Measurements from ENCODE around the gene FKBP5.

- TF ChIP-seq, protein P1, sequence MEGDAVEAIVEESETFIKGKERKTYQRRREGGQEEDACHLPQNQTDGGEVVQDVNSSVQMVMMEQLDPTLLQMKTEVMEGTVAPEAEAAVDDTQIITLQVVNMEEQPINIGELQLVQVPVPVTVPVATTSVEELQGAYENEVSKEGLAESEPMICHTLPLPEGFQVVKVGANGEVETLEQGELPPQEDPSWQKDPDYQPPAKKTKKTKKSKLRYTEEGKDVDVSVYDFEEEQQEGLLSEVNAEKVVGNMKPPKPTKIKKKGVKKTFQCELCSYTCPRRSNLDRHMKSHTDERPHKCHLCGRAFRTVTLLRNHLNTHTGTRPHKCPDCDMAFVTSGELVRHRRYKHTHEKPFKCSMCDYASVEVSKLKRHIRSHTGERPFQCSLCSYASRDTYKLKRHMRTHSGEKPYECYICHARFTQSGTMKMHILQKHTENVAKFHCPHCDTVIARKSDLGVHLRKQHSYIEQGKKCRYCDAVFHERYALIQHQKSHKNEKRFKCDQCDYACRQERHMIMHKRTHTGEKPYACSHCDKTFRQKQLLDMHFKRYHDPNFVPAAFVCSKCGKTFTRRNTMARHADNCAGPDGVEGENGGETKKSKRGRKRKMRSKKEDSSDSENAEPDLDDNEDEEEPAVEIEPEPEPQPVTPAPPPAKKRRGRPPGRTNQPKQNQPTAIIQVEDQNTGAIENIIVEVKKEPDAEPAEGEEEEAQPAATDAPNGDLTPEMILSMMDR (IDR thresholded peaks at IDR 0.05), result peak in 1 of 3 experiments; percentile 23
- no peak for TF ChIP-seq POLR2A (IDR thresholded peaks at IDR 0.05)
Measured at GRCh38 chr6:35569011-35569461, 119.7 kb downstream of the FKBP5 start.
